ENCODE results near the gene STAG1.
"Not testable (repeated sequence)": the region's sequence is repeated elsewhere in the genome, so short reads cannot be mapped to it uniquely, and the experiment has no call there.

The STAG1 gene

DNA sequence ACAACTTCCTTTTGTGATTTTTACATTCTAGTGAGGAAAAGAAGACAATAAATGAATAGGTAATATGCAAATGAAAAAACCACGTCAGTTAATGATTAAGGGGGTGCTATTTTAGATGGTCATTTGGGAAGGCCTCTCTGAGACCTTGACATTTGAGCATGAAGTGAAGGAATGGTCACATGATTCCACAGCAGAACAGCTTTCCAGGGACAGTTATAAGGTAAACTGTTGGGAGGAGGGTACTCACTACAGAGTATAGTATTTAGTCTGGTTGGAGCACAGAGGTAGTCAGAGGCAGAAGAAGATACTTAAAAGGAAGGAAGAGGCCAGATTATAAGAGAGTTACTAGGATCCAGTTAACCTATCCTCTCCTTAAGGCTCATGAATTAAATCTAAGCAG is 246.5 kb downstream of the STAG1 start:
- no peak for DNase-seq (ENCODE audit: low spot score)

- no peak for DNase-seq (ENCODE audit: low spot score)
These were observed 249.1 kb downstream of the STAG1 start for GRCh38 chr3:136503056-136503455.

GRCh38 chr3:136498919-136499447 is 253.2 kb downstream of the STAG1 start:
- DNase-seq (ENCODE audit: low spot score) = no peak

GRCh38 chr3:136495213-136495612 is 257.0 kb downstream of the STAG1 start:
- DNase-seq (ENCODE audit: low spot score) = no peak

DNA sequence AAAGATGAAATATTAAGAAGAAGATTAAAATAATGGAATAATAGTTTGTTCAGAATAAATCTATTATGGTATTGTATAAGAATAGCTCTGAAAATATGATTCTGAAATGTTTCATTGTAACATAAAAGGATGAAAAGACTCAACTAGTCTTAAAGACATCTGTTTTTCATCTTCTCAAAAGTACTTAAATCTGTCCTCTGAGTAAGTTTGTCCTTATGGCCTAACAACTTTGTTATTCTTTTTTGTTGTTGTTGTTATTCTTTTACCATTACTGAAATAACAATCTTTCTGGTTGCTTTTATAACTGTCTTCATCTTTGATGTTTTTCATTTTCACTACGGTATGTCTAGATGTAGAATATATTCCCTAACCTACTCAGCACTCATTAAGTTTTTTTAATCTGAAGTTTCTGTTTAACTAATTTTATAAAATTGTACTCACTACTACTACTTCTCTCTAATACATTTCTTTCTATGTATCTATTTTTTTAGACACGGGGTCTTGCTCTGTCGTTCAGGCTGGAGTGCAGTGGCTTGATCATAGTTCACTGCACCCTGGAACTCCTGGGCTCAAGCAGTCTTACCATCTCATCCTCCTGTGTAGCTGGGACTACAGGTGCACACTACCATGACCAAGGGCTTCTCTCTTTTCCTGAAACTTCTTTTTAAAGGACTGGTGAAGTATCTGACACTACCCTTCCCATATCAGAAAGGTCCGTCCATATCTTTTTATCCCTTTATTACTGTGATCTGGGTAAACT is 261.4 kb downstream of the STAG1 start:
- no peak for DNase-seq (ENCODE audit: low spot score)

DNA sequence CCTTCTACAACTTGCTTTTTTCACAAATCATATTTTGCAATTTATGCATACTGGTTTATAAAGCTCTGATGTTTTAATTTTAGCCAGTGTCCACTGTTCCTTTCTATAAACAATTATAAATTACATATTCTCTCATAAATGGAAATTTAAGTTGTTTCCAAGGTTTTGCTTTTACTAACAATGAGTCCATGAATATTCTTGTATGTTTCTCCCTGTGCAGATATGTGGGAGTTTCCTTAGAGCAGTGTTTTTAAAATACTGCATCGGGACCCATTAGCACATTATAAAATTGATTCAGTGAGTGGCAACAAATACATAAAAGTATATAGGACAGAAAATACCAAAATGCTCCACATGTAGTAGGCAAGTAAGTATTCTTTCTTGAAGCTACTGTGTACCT is 266.4 kb downstream of the STAG1 start:
- DNase-seq (ENCODE audit: low spot score) = no peak

GRCh38 chr3:136476280-136476679 is 275.9 kb downstream of the STAG1 start:
- DNase-seq (ENCODE audit: low spot score) = no peak

DNA sequence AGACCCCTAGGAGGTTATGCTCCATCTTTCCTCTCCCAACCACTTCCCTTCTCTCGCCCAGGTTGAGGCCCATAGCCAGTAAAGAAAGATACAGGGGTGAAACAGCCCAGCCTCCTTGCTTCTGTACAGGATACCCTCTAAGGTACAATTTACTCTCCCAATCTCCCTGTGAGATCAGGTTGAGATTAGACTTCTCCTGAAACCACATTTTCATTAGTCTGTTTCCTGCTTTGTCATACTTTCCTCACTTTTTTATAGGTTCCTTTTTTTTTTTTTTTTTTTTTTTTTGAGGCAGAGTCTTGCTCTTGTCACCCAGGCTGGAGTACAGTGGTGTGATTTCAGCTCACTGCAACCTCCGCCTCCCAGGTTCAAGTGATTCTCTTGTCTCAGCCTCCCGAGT is 277.3 kb downstream of the STAG1 start:
- not testable (repeated sequence) for DNase-seq (ENCODE audit: low spot score)

- DNase-seq (ENCODE audit: low spot score) = no peak
These were observed 278.4 kb downstream of the STAG1 start for GRCh38 chr3:136473716-136474326.

DNA sequence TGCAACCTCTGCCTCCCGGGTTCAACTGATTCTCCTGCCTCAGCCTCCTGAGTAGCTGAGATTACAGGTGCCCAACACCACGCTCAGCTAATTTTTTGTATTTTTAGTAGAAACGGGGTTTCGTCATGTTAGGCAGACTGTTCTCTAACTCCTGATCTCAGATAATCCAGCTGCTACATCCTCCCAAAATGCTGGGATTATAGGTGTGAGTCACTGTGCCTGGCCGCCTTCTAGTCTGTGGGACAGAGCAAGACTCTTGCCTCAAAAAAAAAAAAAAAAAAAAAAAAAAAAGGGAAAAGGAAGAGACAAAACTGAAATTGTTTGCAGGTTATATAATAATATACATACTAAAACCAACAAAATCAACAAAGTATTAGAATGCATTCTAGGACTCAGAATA is 286.9 kb downstream of the STAG1 start:
- DNase-seq (ENCODE audit: low spot score) = no peak

DNA sequence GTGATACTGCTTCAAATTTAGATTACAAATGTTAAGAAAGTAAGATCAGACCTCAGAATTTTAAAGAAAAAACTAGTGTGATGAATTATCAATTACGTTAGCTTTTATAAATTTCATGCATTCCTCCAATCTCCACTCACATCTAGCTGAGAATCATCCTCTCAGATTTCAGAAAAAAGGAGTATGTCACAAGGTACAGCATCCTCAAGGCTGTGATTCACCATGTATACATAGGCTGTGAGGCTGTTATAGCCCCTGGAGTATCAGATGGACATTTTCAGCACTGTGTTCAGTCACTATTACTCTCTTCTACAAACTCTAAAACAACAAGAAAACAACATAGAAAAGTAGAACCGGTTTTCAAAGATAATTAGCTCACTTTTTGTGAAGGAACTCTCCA is 287.7 kb downstream of the STAG1 start:
- DNase-seq (ENCODE audit: low spot score) = no peak

DNA sequence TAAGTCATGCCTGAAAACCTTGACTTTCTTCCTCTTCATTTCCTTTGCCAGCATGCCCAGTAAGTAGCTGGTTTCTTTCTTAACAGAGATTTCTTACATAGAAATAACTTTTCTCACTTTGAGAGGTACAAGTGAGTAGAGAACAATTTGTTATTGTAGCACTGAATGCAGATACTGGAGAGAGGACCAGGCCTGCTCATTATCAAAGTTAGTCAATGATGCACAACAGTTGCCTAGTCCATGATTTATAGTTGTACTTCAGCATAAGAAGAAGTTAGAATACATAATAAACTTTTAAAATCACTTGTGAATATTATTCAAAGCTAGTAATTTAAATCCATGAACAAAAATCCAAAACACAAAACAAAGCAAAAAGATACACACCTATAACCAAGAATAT is 289.0 kb downstream of the STAG1 start:
- no peak for DNase-seq (ENCODE audit: low spot score)

DNA sequence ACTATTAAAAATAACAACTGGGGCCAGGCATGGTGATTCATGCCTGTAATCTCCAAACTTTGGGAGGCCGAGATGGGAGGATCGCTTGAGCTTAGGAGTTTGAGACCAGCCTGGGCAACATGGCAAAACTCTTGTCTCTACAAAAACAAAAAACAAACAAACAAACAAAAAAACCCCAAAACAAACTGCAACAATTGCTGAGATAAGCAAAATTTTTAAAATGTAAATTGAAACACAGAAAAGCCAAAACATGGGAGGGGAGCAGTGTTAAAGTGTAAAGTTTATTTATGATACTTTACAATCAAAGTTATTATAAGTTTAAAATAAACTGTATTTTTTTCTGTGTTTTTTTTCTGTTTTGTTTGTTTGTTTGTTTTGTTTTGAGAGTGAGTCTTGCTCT is 294.4 kb downstream of the STAG1 start:
- no peak for DNase-seq (ENCODE audit: low spot score)

GRCh38 chr3:136456196-136456595 is 296.0 kb downstream of the STAG1 start:
- no peak for DNase-seq (ENCODE audit: low spot score)

- DNase-seq (ENCODE audit: low spot score) = no peak
These were observed 307.6 kb downstream of the STAG1 start for GRCh38 chr3:136444581-136444980.

DNA sequence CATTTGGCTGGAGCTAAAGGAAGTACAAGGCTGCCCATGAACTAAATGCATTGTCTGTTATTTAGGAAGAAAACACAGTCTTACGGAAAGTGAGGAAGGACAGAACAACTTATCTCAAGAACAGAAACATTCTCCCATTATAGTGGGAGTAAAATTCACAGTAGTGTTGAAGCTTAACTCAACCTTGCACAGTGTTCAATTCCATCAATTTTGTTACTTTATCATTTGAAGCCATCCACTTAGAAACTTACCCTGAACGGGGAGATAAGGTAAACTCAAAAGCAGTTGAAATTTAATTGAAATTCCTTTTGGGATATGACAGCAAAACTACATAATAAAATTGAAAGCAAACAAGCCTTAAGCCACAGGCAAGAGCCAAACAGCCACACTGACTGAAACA is 315.1 kb downstream of the STAG1 start:
- no peak for DNase-seq (ENCODE audit: low spot score)

- no peak for DNase-seq (ENCODE audit: low spot score)
These were observed 317.7 kb downstream of the STAG1 start for GRCh38 chr3:136434429-136434828.

GRCh38 chr3:136432685-136433084 is 319.5 kb downstream of the STAG1 start:
- DNase-seq (ENCODE audit: low spot score) = no peak

DNA sequence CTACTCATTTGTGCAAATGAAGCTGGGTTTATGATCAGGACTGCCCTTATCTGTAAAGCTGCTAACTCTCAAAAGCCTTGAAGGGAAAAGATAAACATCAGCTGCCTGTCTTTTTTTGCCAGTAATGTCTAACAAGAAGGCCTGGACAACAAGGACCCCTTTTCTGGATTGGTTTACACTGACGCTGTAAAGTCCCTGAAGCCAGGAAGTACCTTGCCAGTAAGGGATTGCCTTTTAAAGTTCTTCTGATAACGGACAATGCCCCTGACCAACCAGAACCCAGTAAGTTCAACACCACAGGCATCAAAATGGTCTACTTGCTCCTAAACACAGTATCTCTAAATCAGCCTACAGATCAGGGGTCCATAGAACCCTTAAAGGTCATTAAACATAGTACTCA is 324.0 kb downstream of the STAG1 start:
- DNase-seq (ENCODE audit: low spot score) = no peak

GRCh38 chr3:136427236-136427635 is 324.9 kb downstream of the STAG1 start:
- no peak for DNase-seq (ENCODE audit: low spot score)

- no peak for DNase-seq (ENCODE audit: low spot score)
These were observed 337.7 kb downstream of the STAG1 start for GRCh38 chr3:136414476-136414875.

DNA sequence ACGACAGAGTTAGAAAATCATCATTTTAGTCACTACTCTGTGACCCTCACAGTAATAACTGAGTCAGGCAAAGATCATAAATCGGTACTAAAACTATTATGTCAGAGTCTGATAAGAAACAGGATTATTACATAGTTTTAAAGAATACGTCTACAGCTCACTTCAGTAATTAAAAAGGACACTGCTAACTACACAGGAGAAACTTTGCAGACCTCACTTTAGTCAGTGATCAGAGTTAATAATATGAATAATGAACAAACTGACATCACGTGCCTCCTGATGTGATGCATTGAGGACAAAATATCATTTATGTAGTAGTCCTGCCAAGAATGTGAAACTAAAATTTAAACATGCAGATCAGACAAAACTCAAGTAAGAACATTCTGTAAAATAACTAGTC is 339.9 kb downstream of the STAG1 start:
- no peak for DNase-seq (ENCODE audit: low spot score)

- DNase-seq (ENCODE audit: low spot score) = no peak
These were observed 342.6 kb downstream of the STAG1 start for GRCh38 chr3:136409549-136409948.

DNA sequence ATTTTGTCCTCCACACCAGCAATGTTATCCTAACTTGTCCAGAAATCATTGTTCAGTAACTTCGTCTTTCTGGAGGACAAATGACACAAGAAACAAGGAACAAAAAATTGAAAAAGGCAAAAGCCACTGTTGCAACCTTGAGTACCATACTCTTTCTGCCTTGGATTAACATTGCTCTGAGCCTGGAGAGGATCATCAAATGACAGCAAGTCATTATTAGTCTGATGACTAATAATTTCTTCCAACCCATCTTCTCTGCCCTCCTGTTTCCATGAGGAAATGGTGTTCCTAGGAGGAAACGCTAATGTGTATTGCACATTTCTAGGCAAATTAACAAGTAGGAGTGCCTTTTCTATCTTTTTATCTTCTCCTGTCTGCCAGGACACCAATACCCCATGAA is 348.1 kb downstream of the STAG1 start:
- no peak for DNase-seq (ENCODE audit: low spot score)
